ENCODE measurements around the gene MKS1. TPM values are rescaled to one million over a fixed set of nuclear protein-coding genes. Genes with fewer than 3 reads are reported as not detected.

The MKS1 gene
- total RNA-seq, 1 experiment from 2014 or later: 17.5 TPM

GRCh38 chr17:58224315-58224714 lies 5.3 kb upstream of the MKS1 start:
- Histone ChIP-seq H3K9ac (ENCODE audit: low read length) (no peak overlapping the region), H3K27me3 (ENCODE audit: low read length) (no peaks in the 10 kb centered on the region), H3K9me2 (replicated peaks; ENCODE audit: insufficient read depth, low read length) (no peaks in the 10 kb centered on the region), H3K4me2 (ENCODE audit: low read depth, low read length, poor library complexity, severe bottlenecking) (no peak overlapping the region), H2AFZ (ENCODE audit: low read length) (no peak overlapping the region), H3K79me2 (ENCODE audit: low read length) (no peaks in the 10 kb centered on the region), H3K36me3 (ENCODE audit: insufficient read depth, low read length) (no peaks in the 10 kb centered on the region), H3K27ac (ENCODE audit: low read length) (no peak overlapping the region), H3K4me1 (ENCODE audit: low read length) (peaks cover 16% of the 10 kb centered on the region), H4K20me1 (ENCODE audit: insufficient read depth, low read depth, low read length) (no peaks in the 10 kb centered on the region), H3K9me3 (ENCODE audit: low read length) (no peaks in the 10 kb centered on the region), H3K4me3 (ENCODE audit: low read length) (no peak overlapping the region)
- no peak for DNase-seq

DNA sequence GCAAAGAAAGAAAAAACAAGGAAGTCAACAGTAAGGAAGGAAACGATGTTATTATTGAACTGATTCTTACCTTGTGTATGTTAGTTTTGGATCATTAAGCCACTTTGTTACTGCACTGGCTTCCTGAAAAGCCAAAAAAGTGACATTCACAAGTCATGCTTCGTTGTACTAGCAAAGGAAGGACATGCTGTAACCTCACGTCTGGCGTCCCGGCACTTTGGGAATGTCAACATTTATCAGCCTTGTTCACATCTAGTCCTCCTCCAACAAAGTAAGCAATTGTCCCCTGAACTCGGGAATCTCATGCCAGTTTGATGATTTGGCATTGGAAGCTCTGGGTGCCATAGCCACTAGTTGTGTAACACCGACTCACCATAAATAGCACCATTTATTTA lies 731 bp upstream of the MKS1 start:
- Histone ChIP-seq H3K4me3 (ENCODE audit: low read length) (peak overlapping the region; percentile 81), H3K4me1 (ENCODE audit: low read length) (peaks cover 44% of the 10 kb centered on the region), H3K9ac (ENCODE audit: low read length) (peak overlapping the region; percentile 72), H3K27ac (ENCODE audit: low read length) (peak overlapping the region; percentile 64), H4K20me1 (ENCODE audit: insufficient read depth, low read depth, low read length) (no peaks in the 10 kb centered on the region), H3K9me2 (replicated peaks; ENCODE audit: insufficient read depth, low read length) (no peaks in the 10 kb centered on the region), H3K27me3 (ENCODE audit: low read length) (no peaks in the 10 kb centered on the region), H2AFZ (ENCODE audit: low read length) (peak overlapping the region; percentile 90), H3K4me2 (ENCODE audit: low read depth, low read length, poor library complexity, severe bottlenecking) (peak overlapping the region; percentile 86), H3K79me2 (ENCODE audit: low read length) (no peaks in the 10 kb centered on the region), H3K36me3 (ENCODE audit: insufficient read depth, low read length) (no peaks in the 10 kb centered on the region), H3K9me3 (ENCODE audit: low read length) (no peaks in the 10 kb centered on the region)
- no peak for DNase-seq

DNA sequence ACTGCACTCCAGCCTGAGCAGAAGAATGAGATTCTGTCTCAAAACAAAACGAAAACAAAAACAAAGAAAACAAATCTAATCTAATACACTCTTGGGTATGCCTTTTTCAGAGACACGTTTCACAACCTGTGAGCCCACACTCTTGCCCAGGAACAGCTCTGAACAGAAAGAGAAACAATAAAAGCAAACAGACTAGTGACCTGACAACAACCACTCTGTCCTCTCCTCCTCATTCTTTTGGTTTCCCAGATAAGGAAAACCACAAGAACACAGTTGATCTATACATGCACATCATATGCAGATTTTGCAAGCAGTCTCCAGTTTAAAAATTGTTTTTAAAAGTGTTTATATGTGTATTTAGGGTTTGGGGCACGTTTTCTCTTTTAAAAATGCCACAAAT lies 1.3 kb downstream of the MKS1 start:
- Histone ChIP-seq H3K9ac (ENCODE audit: low read length) (no peak overlapping the region), H3K9me3 (ENCODE audit: low read length) (no peaks in the 10 kb centered on the region), H4K20me1 (ENCODE audit: insufficient read depth, low read depth, low read length) (no peaks in the 10 kb centered on the region), H3K4me1 (ENCODE audit: low read length) (peaks cover 37% of the 10 kb centered on the region), H3K27ac (ENCODE audit: low read length) (no peak overlapping the region), H3K79me2 (ENCODE audit: low read length) (no peaks in the 10 kb centered on the region), H3K27me3 (ENCODE audit: low read length) (no peaks in the 10 kb centered on the region), H3K4me3 (ENCODE audit: low read length) (no peak overlapping the region), H3K4me2 (ENCODE audit: low read depth, low read length, poor library complexity, severe bottlenecking) (no peak overlapping the region), H3K9me2 (replicated peaks; ENCODE audit: insufficient read depth, low read length) (no peaks in the 10 kb centered on the region), H3K36me3 (ENCODE audit: insufficient read depth, low read length) (no peaks in the 10 kb centered on the region), H2AFZ (ENCODE audit: low read length) (no peak overlapping the region)
- DNase-seq: no peak

DNA sequence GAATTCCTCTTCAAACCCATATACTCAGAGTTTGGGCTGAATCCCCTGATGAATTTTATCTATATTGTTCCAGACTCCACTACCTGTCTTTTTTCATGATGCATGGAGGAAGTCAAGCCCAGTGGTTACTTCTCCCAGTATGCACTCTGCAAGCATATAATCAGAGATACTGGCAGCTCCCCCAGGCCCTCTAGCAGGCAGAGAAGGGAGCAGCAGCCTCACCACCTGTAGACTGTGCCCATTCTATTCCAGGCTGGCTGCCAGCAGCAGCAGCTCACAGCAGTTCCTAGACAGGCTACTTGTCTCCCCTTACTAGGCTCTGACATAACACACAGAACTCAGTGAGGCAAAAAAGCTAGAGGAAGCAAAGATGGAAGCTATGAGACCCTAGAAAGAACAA lies 3.4 kb downstream of the MKS1 start:
- peak; percentile 77 for DNase-seq
- Histone ChIP-seq H3K4me2 (ENCODE audit: low read depth, low read length, poor library complexity, severe bottlenecking) (peak overlapping the region; percentile 2), H3K9ac (ENCODE audit: low read length) (no peak overlapping the region), H3K36me3 (ENCODE audit: insufficient read depth, low read length) (no peaks in the 10 kb centered on the region), H4K20me1 (ENCODE audit: insufficient read depth, low read depth, low read length) (no peaks in the 10 kb centered on the region), H3K27ac (ENCODE audit: low read length) (no peak overlapping the region), H3K79me2 (ENCODE audit: low read length) (no peaks in the 10 kb centered on the region), H3K4me3 (ENCODE audit: low read length) (no peak overlapping the region), H3K9me2 (replicated peaks; ENCODE audit: insufficient read depth, low read length) (no peaks in the 10 kb centered on the region), H3K4me1 (ENCODE audit: low read length) (peaks cover 37% of the 10 kb centered on the region), H2AFZ (ENCODE audit: low read length) (no peak overlapping the region), H3K27me3 (ENCODE audit: low read length) (no peaks in the 10 kb centered on the region), H3K9me3 (ENCODE audit: low read length) (no peaks in the 10 kb centered on the region)

GRCh38 chr17:58210922-58211321 lies 8.1 kb downstream of the MKS1 start:
- H3K9me2 ChIP-seq (replicated peaks; ENCODE audit: insufficient read depth, low read length): no peaks in the 10 kb centered on the region
- H3K36me3 ChIP-seq (ENCODE audit: insufficient read depth, low read length): no peaks in the 10 kb centered on the region
- H4K20me1 ChIP-seq (ENCODE audit: insufficient read depth, low read depth, low read length): no peaks in the 10 kb centered on the region
- peaks cover 8% of the 10 kb centered on the region for H3K4me1 ChIP-seq (ENCODE audit: low read length)
- no peaks in the 10 kb centered on the region for H3K9me3 ChIP-seq (ENCODE audit: low read length)
- no peaks in the 10 kb centered on the region for H3K27me3 ChIP-seq (ENCODE audit: low read length)
- H3K27ac ChIP-seq (ENCODE audit: low read length): no peak overlapping the region
- no peak for DNase-seq
- H3K9ac ChIP-seq (ENCODE audit: low read length): no peak overlapping the region
- no peak overlapping the region for H2AFZ ChIP-seq (ENCODE audit: low read length)
- no peak overlapping the region for H3K4me3 ChIP-seq (ENCODE audit: low read length)
- no peaks in the 10 kb centered on the region for H3K79me2 ChIP-seq (ENCODE audit: low read length)
- no peak overlapping the region for H3K4me2 ChIP-seq (ENCODE audit: low read depth, low read length, poor library complexity, severe bottlenecking)

- H3K27me3 ChIP-seq (ENCODE audit: low read length): no peaks in the 10 kb centered on the region
Observed at GRCh38 chr17:58208344-58208743, 10.7 kb downstream of the MKS1 start.

DNA sequence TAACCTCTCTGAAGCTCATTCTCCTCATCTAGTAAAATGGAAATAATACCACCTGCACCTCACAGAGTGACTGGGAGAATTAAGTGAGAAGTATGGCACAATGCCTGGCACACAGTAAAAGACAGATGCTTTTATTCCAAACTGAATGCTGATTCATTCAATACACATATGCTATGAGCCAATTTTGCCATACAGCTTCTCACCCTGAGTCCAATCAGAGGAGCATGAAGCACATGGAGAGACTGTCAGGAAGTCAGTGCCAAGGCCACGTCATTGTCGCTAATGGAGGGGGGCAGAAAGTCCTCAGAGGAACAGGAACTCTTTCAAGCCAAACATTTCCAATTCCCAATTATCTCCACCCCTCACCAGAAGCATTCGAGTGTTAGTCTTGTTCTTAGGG lies 11.6 kb downstream of the MKS1 start:
- Histone ChIP-seq H2AFZ (ENCODE audit: low read length) (no peak overlapping the region), H3K4me1 (ENCODE audit: low read length) (no peaks in the 10 kb centered on the region), H3K36me3 (ENCODE audit: insufficient read depth, low read length) (no peaks in the 10 kb centered on the region), H3K9ac (ENCODE audit: low read length) (no peak overlapping the region), H3K9me3 (ENCODE audit: low read length) (no peaks in the 10 kb centered on the region), H3K4me3 (ENCODE audit: low read length) (no peak overlapping the region), H3K9me2 (replicated peaks; ENCODE audit: insufficient read depth, low read length) (no peaks in the 10 kb centered on the region), H3K79me2 (ENCODE audit: low read length) (no peaks in the 10 kb centered on the region), H3K4me2 (ENCODE audit: low read depth, low read length, poor library complexity, severe bottlenecking) (no peak overlapping the region), H3K27me3 (ENCODE audit: low read length) (no peaks in the 10 kb centered on the region), H4K20me1 (ENCODE audit: insufficient read depth, low read depth, low read length) (no peaks in the 10 kb centered on the region), H3K27ac (ENCODE audit: low read length) (no peak overlapping the region)
- no peak for DNase-seq

More at GRCh38 chr17:58208344-58208743, 10.7 kb downstream of the MKS1 start:
- no peak for DNase-seq
- no peak overlapping the region for H2AFZ ChIP-seq (ENCODE audit: low read length)
- H3K9me2 ChIP-seq (replicated peaks; ENCODE audit: insufficient read depth, low read length): no peaks in the 10 kb centered on the region
- no peaks in the 10 kb centered on the region for H3K36me3 ChIP-seq (ENCODE audit: insufficient read depth, low read length)
- no peak overlapping the region for H3K4me2 ChIP-seq (ENCODE audit: low read depth, low read length, poor library complexity, severe bottlenecking)
- no peak overlapping the region for H3K4me3 ChIP-seq (ENCODE audit: low read length)
- no peaks in the 10 kb centered on the region for H4K20me1 ChIP-seq (ENCODE audit: insufficient read depth, low read depth, low read length)
- H3K79me2 ChIP-seq (ENCODE audit: low read length): no peaks in the 10 kb centered on the region
- H3K4me1 ChIP-seq (ENCODE audit: low read length): no peaks in the 10 kb centered on the region
- no peaks in the 10 kb centered on the region for H3K9me3 ChIP-seq (ENCODE audit: low read length)
- H3K27ac ChIP-seq (ENCODE audit: low read length): no peak overlapping the region
- H3K9ac ChIP-seq (ENCODE audit: low read length): no peak overlapping the region

- Histone ChIP-seq H3K9ac (ENCODE audit: low read length) (no peak overlapping the region), H3K27me3 (ENCODE audit: low read length) (no peaks in the 10 kb centered on the region), H3K9me2 (replicated peaks; ENCODE audit: insufficient read depth, low read length) (no peaks in the 10 kb centered on the region), H3K79me2 (ENCODE audit: low read length) (no peaks in the 10 kb centered on the region), H4K20me1 (ENCODE audit: insufficient read depth, low read depth, low read length) (no peaks in the 10 kb centered on the region), H3K9me3 (ENCODE audit: low read length) (no peaks in the 10 kb centered on the region), H2AFZ (ENCODE audit: low read length) (no peak overlapping the region), H3K27ac (ENCODE audit: low read length) (no peak overlapping the region), H3K36me3 (ENCODE audit: insufficient read depth, low read length) (no peaks in the 10 kb centered on the region), H3K4me1 (ENCODE audit: low read length) (no peaks in the 10 kb centered on the region), H3K4me3 (ENCODE audit: low read length) (no peak overlapping the region), H3K4me2 (ENCODE audit: low read depth, low read length, poor library complexity, severe bottlenecking) (no peak overlapping the region)
- no peak for DNase-seq
Observed at GRCh38 chr17:58205936-58206335, 13.1 kb downstream of the MKS1 start.

GRCh38 chr17:58204796-58205195 lies 14.3 kb downstream of the MKS1 start:
- Histone ChIP-seq H3K4me2 (ENCODE audit: low read depth, low read length, poor library complexity, severe bottlenecking) (no peak overlapping the region), H3K9me3 (ENCODE audit: low read length) (no peaks in the 10 kb centered on the region), H4K20me1 (ENCODE audit: insufficient read depth, low read depth, low read length) (no peaks in the 10 kb centered on the region)

More at GRCh38 chr17:58204796-58205195, 14.3 kb downstream of the MKS1 start:
- H3K9ac ChIP-seq (ENCODE audit: low read length): no peak overlapping the region
- H2AFZ ChIP-seq (ENCODE audit: low read length): no peak overlapping the region
- H3K27ac ChIP-seq (ENCODE audit: low read length): no peak overlapping the region
- no peaks in the 10 kb centered on the region for H3K27me3 ChIP-seq (ENCODE audit: low read length)
- no peak overlapping the region for H3K4me3 ChIP-seq (ENCODE audit: low read length)
- no peaks in the 10 kb centered on the region for H3K36me3 ChIP-seq (ENCODE audit: insufficient read depth, low read length)
- DNase-seq: no peak
- no peaks in the 10 kb centered on the region for H3K9me2 ChIP-seq (replicated peaks; ENCODE audit: insufficient read depth, low read length)
- H3K4me1 ChIP-seq (ENCODE audit: low read length): peaks cover 4% of the 10 kb centered on the region; the same call in 1 of the 2 replicates
- no peaks in the 10 kb centered on the region for H3K79me2 ChIP-seq (ENCODE audit: low read length)

All from Karpas-422 (cell line).